Measurements from ENCODE around the gene SLC9A4.

SLC9A4 gene

DNA sequence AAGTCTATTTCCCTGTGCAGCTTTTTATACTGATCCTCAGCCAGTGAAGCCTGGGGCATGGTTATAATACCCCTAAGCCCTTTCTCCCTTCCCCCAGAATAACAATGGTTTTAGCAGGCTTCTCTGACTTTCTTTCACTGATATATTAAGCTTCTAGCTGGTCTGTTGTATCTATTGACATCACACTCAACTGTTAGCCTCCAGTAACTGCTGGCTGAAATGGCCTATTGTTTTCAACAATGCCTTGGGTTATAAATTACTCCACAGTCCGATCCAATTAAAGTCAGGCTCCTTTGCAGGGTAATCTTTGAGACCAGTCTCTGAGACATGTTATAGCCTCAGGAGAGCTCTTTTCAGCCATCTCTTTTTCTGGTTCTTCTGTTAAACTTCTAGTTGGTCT lies 2.9 kb upstream of the SLC9A4 start:
- Mint-ChIP-seq H3K4me1 (no peaks in the 10 kb centered on the region), H3K27ac (no peak overlapping the region), H3K27me3 (peaks cover 39% of the 10 kb centered on the region), H3K9me3 (peaks cover 9% of the 10 kb centered on the region), H3K4me3 (no peak overlapping the region), H3K36me3 (peaks cover 3% of the 10 kb centered on the region)
- DNase-seq: no peak
- CTCF ChIA-PET: interaction anchor here (0.7 to 1.6 kb wide), 3 partner anchors 26 to 283 kb away, joined by 3 read pairs; no protein-coding TSS in a partner anchor

DNA sequence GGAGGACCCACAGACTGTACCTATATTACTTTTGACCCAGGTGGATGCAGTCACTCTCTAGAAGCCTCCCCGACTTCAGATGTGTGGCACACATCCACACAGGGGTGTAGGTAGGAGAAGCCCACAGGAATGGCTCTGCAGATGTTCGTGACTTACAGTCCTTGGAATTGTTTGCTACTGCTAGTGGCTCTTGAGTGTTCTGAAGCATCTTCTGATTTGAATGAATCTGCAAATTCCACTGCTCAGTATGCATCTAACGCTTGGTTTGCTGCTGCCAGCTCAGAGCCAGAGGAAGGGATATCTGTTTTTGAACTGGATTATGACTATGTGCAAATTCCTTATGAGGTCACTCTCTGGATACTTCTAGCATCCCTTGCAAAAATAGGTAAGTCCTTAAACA lies 605 bp downstream of the SLC9A4 start:
- Mint-ChIP-seq H3K27ac (no peak overlapping the region), H3K4me1 (no peaks in the 10 kb centered on the region), H3K27me3 (peaks cover 33% of the 10 kb centered on the region), H3K4me3 (no peak overlapping the region), H3K9me3 (peaks cover 9% of the 10 kb centered on the region), H3K36me3 (peaks cover 3% of the 10 kb centered on the region)
- DNase-seq: no peak
- CTCF ChIA-PET: interaction anchor here (0.7 to 3.2 kb wide), 21 partner anchors 10 to 498 kb away, joined by 3 to 22 read pairs (median 4); no protein-coding TSS in a partner anchor

DNA sequence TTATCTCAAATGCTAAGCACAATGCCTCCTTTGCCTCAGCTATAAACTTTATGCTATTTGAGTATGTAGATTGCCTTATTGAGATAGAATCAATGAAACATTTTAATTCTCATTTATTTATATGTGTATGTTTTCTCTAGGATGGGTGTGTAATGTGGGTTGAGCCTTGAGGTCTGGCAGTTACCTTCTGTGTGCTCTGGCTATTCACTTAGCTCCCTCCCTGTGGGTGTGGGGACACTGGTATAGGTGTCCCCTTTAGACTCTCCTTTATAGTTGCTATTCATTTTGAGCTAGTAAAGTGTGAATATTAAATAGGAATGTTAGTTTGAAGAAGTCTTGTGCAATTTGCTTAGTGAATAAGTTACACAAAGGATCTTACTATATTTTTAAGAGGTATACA lies 1.8 kb downstream of the SLC9A4 start:
- CTCF ChIA-PET: interaction anchor here (0.9 to 2.8 kb wide), 6 partner anchors 14 to 228 kb away, joined by 3 to 18 read pairs (median 5); no protein-coding TSS in a partner anchor
- peaks cover 3% of the 10 kb centered on the region for H3K36me3 Mint-ChIP-seq
- H3K4me3 Mint-ChIP-seq: no peak overlapping the region
- H3K27ac Mint-ChIP-seq: no peak overlapping the region
- peaks cover 38% of the 10 kb centered on the region for H3K27me3 Mint-ChIP-seq
- H3K9me3 Mint-ChIP-seq: peaks cover 7% of the 10 kb centered on the region
- no peak for DNase-seq
- H3K4me1 Mint-ChIP-seq: no peaks in the 10 kb centered on the region

DNA sequence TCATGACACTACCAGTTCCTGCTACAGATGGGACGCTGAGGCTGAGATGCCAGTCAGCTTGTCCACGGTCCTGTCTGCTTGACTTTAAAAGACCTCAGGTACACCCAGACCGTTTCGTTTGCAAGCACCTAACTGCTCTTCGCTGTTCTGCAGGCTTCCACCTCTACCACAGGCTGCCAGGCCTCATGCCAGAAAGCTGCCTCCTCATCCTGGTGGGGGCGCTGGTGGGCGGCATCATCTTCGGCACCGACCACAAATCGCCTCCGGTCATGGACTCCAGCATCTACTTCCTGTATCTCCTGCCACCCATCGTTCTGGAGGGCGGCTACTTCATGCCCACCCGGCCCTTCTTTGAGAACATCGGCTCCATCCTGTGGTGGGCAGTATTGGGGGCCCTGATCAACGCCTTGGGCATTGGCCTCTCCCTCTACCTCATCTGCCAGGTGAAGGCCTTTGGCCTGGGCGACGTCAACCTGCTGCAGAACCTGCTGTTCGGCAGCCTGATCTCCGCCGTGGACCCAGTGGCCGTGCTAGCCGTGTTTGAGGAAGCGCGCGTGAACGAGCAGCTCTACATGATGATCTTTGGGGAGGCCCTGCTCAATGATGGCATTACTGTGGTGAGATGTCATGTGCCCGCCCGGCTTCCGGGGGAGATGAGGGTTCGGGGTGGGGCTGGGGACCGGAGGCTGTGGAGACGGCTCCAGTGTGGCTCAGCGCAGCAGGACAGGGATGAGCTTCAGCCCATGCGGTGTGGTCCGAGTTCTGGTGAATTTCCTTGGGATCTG lies 5.9 kb downstream of the SLC9A4 start:
- CTCF ChIA-PET: interaction anchor here (0.9 kb wide), 1 partner anchor 9 kb away, joined by 4 read pairs; no protein-coding TSS in a partner anchor
- Mint-ChIP-seq H3K27ac (no peak overlapping the region), H3K4me3 (no peak overlapping the region), H3K36me3 (no peaks in the 10 kb centered on the region), H3K9me3 (no peaks in the 10 kb centered on the region), H3K27me3 (peaks cover 24% of the 10 kb centered on the region), H3K4me1 (no peaks in the 10 kb centered on the region)
- DNase-seq: no peak

DNA sequence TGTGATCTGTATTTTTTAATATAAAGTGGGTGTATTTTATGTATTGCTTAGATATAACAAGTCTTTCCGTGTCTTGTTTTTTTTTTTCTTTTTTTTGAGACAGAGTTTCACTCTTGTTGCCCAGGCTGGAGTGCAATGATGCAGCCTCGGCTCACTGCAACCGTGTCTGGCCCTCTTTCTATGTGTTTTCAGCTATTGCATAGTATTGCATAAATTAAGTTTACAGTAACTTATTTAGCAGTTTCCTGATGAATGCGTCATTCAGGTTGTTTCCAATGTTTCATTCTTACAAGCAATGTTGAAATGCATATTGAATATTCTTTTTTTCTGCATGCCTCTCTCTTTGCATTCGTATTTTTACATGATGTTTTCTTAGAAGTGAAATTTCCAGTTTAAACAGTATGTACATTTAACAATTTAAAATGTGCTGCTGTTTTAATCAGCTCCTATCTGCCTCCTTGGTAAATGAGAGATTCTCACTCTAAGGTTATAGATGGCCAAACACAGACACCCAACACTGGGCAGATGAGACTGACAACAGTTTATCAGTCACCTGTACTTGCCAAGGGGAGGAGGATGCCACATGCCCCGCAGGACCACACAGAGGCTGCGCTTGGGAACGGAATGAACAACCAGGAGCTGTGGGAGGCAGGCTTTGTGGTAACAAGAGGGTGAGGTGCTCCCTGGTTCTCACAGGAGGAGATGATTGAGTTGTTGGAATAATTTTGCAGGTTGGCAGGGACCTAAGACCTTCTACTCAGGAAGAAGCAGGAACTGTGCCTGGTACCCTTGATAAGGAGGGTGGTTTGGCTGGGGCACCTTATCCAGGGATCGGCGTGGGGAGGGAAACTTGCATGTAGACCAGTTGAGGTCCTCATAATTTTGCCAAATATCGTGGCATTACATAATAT lies 7.5 kb downstream of the SLC9A4 start:
- CTCF ChIA-PET: no interaction called here
- no peaks in the 10 kb centered on the region for H3K9me3 Mint-ChIP-seq

DNA sequence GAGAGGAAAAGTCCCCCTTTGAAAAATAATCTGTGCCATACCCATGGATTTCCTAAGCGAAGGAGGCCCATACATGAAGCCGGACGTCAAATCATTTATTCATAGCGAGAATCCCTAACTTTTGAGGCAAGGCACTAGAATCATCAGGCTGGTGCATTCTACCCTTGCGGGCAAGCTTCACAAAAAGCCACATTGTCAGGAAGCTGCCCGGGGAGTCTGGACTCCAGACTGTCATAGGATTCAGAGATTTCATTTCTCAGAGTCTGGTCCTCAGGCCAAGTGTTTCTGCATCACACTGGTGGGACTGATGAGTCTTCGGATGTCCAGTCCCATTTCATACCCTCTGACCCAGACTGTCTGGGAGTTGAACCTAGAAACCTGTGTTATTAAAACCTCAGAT lies 8.9 kb downstream of the SLC9A4 start:
- no peak overlapping the region for H3K27ac Mint-ChIP-seq
- CTCF ChIA-PET: no interaction called here

More for the DNA sequence above, 7.5 kb downstream of the SLC9A4 start:
- DNase-seq: no peak
- Mint-ChIP-seq H3K27me3 (peaks cover 33% of the 10 kb centered on the region), H3K4me1 (no peaks in the 10 kb centered on the region), H3K36me3 (no peaks in the 10 kb centered on the region), H3K27ac (no peak overlapping the region), H3K4me3 (no peak overlapping the region)

DNA sequence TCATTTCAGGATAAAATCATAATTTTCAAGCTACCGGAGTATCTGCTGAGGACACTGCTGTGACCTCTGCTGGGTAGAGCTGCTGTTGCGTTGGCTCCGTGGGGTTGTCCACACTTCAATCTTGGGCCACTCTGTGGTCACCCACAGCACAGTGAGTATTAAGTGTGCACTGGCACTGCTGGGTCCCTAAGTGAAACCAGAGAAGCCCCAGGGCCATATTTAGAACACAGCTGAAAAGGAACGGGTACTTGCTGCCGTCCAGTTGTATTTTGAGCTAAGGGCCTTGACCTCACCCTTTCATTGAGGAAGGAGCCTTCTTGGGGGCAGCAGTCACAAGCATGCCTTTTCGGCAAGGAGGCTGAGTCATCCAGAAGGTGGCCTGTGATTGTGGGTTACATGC lies 10.1 kb downstream of the SLC9A4 start:
- no peak overlapping the region for H3K27ac Mint-ChIP-seq
- H3K36me3 Mint-ChIP-seq: no peaks in the 10 kb centered on the region
- no peak for DNase-seq
- H3K4me1 Mint-ChIP-seq: no peaks in the 10 kb centered on the region
- H3K27me3 Mint-ChIP-seq: peaks cover 42% of the 10 kb centered on the region
- H3K9me3 Mint-ChIP-seq: no peaks in the 10 kb centered on the region
- no peak overlapping the region for H3K4me3 Mint-ChIP-seq
- CTCF ChIA-PET: interaction anchor here (1.4 to 2.8 kb wide), 2 partner anchors 10 to 132 kb away, joined by 5 to 10 read pairs; partner anchors contain the start of gene SLC9A4

More for the DNA sequence above, 8.9 kb downstream of the SLC9A4 start:
- H3K9me3 Mint-ChIP-seq: no peaks in the 10 kb centered on the region
- no peak overlapping the region for H3K4me3 Mint-ChIP-seq
- H3K27me3 Mint-ChIP-seq: peaks cover 36% of the 10 kb centered on the region
- no peak for DNase-seq
- no peaks in the 10 kb centered on the region for H3K4me1 Mint-ChIP-seq
- no peaks in the 10 kb centered on the region for H3K36me3 Mint-ChIP-seq

DNA sequence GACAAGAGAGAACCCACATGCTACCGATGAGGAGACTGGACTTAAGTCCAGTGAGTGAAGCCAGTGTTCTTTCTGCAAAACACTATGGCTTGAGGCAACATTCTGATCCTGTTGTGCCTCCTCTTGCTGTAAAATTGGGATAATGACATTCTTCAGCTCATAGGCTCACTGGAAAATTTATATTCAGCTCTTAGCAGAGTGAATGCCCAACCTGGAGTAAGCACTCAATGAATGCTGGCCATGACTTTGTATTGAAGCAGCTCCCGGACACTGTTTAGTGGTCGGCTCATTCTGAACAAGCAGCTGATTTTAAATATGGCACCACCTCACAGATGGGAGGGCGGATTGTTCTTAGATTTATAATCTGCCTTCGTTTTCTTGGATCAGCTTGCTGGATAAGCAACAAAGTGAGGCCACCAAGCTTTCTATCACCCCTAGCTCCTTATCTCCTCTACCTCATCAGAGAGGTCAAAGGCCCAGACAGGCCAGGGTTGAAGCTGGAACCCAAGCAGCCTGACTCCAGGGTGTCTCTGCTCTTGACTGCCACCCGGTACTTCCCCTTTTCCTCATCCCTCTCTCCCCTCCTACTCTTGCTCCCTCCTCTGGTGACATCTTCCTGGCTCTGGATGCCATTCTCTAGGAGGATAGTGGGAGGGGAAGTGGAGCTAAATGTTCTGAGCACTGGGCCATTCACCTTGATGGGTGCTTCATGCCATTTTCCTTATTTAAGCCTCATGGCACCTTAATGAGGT lies 11.5 kb downstream of the SLC9A4 start:
- CTCF ChIA-PET: interaction anchor here (1.4 to 2.8 kb wide), 2 partner anchors 12 to 131 kb away, joined by 5 to 10 read pairs; partner anchors contain the start of gene SLC9A4
- no peak for DNase-seq
- Mint-ChIP-seq H3K9me3 (no peaks in the 10 kb centered on the region), H3K27ac (no peak overlapping the region), H3K4me3 (no peak overlapping the region), H3K27me3 (peaks cover 32% of the 10 kb centered on the region), H3K4me1 (peaks cover under 1% of the 10 kb centered on the region), H3K36me3 (no peaks in the 10 kb centered on the region)

DNA sequence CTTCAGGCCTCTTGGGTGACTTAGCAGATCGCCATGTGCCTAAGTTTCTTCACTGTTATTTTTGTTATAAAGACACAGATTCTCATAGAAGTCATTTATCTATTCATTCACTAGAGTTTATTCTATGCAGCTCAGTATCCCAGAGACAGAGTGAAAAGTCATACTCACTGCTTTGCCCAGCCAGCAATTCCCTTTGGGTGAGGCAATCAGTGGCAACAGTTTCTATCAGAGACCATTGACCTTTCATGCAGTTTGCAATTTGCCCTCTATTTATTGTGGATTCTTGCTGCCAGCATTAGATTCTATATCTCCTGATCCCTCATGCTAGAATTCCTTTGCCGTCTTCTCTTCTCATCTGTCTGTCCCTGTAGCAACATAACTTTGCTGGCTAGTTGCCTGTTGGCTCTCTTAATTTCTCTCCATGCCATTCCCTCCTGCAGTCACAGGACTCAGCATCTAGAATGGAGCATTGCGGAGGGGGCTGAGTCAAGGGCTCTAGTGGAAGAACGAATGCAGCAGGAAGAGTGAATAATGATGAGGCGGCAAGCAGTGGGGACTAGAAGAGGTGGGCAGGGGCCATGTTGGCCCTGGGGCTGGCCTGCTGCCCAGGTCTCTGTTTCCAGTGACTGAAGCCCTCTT lies 12.2 kb downstream of the SLC9A4 start:
- Mint-ChIP-seq H3K9me3 (no peaks in the 10 kb centered on the region), H3K4me3 (no peak overlapping the region), H3K27me3 (peaks cover 32% of the 10 kb centered on the region), H3K27ac (no peak overlapping the region), H3K4me1 (peaks cover 5% of the 10 kb centered on the region), H3K36me3 (no peaks in the 10 kb centered on the region)
- CTCF ChIA-PET: interaction anchor here (2.8 kb wide), 1 partner anchor 12 kb away, joined by 10 read pairs; the partner anchor contains the start of gene SLC9A4
- no peak for DNase-seq

DNA sequence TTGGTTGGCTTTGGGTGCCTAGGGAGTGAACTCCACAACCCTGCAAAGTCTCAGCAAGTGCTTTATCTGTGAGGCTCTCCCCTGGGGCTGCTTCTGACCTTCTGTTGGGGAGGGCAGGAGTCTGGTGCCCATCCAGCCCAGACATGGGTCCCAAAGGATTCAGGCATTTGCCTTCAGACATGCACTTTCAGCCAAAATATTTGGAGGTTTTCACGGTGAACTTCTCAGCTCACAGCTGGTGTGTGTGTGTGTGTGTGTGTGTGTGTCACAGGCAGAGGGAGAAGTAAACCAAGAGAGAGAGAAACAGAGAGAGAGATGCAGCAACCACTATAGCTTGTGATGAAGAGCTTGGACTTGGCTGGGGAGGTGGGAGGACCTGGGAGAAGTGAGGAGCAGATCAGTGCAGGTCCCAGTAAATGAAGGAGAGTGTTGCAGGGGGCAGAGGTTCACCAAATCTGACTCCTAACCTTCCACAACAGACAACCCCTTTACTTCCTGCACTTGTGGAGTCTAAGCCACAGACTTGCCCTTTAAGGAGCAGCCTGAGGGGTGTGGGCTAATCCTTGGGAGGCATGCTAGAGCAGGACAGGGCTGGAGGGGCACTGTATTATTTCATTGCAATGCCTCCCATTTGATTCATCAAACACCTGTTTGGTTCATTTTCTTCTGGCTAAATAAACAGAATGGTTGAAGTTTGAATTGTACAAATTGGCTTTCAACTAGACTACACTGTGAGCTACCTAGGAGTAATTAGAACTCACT lies 14.1 kb downstream of the SLC9A4 start:
- H3K4me3 Mint-ChIP-seq: no peak overlapping the region
- peaks cover 5% of the 10 kb centered on the region for H3K4me1 Mint-ChIP-seq
- no peaks in the 10 kb centered on the region for H3K9me3 Mint-ChIP-seq
- CTCF ChIA-PET: interaction anchor here (1.0 to 3.6 kb wide), 4 partner anchors 9 to 18 kb away, joined by 3 to 18 read pairs (median 5); partner anchors contain the start of gene SLC9A4
- peaks cover 35% of the 10 kb centered on the region for H3K27me3 Mint-ChIP-seq
- no peaks in the 10 kb centered on the region for H3K36me3 Mint-ChIP-seq
- no peak for DNase-seq
- H3K27ac Mint-ChIP-seq: no peak overlapping the region

DNA sequence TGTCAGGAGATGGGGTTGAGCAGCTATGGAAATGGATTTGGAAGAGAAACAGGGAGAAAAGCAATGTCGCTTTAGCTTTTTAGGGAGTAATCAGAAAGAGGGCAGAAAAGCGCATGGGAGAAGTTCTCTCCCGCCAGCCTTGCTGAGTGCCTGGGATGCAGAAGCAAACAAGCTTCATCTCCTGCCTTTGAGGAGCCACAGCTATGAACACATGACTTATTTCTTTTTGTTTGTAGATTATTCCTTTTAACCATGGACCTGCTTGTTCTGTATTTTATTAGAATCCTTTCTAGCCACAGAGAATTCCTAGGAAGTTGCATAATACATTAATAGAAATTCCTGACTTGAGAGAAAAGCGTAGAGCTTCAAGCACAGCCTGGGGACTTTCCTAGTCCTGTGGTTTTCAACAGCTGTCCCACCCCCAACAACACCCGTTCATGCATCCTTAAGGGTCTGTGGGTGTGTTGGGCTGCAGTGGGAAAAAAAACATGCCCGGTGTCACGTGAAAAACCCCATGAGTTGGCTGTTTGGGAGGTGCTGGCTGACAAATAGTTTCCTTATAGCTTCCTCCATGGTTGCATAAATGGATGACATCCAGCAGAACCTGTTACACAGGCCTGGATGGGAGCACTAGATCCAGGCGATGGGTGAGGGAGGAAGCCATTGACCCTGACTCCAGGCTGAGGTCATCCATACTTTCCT lies 14.9 kb downstream of the SLC9A4 start:
- CTCF ChIA-PET: interaction anchor here (1.3 to 3.6 kb wide), 3 partner anchors 10 to 17 kb away, joined by 4 to 18 read pairs (median 6); partner anchors contain the start of gene SLC9A4
- DNase-seq: no peak
- H3K27me3 Mint-ChIP-seq: peaks cover 43% of the 10 kb centered on the region
- no peaks in the 10 kb centered on the region for H3K9me3 Mint-ChIP-seq
- H3K27ac Mint-ChIP-seq: no peak overlapping the region
- H3K4me1 Mint-ChIP-seq: peaks cover 5% of the 10 kb centered on the region
- no peak overlapping the region for H3K4me3 Mint-ChIP-seq
- no peaks in the 10 kb centered on the region for H3K36me3 Mint-ChIP-seq

DNA sequence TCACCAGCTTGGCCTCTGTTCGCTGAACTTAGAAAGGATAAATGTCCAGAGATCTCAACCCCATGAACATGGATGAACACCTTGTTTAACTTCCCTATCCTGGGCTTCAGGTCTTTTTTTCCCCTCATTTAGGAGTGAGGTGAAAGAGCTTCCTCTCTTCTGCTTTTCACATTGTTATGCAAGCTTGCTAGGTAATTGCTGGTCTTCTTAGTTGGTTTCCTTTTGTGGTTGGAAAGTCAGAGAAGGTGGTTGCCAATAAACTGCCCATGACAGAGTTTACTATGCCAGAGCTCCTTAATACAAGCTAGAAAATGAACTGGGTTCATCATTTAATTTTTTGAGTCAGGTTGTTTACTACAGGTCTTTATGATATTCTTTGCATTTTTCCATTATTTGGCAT lies 16.6 kb downstream of the SLC9A4 start:
- no peaks in the 10 kb centered on the region for H3K36me3 Mint-ChIP-seq
- peaks cover 39% of the 10 kb centered on the region for H3K27me3 Mint-ChIP-seq
- peaks cover 5% of the 10 kb centered on the region for H3K4me1 Mint-ChIP-seq
- no peak for DNase-seq
- H3K27ac Mint-ChIP-seq: no peak overlapping the region
- CTCF ChIA-PET: interaction anchor here (1.0 to 3.6 kb wide), 2 partner anchors 16 to 128 kb away, joined by 3 to 18 read pairs; partner anchors contain the start of gene SLC9A4
- no peaks in the 10 kb centered on the region for H3K9me3 Mint-ChIP-seq
- no peak overlapping the region for H3K4me3 Mint-ChIP-seq
